Measurements from ENCODE around the gene NDUFV1. TPM values are rescaled to one million over a fixed set of nuclear protein-coding genes. Genes with fewer than 3 reads are reported as not detected.

Gene NDUFV1
- total and polyA plus RNA-seq, 2 of the 4 experiments (the other 2 are of a cell fraction) = 120 to 133 TPM

- no peak for TF ChIP-seq RCOR1 (IDR thresholded peaks at IDR 0.05; ENCODE audit: insufficient replicate concordance, low read length)
- TF ChIP-seq SMC3 (IDR thresholded peaks at IDR 0.05; ENCODE audit: low read depth, low read length) = peak; percentile 65
- TF ChIP-seq NFE2L2 (IDR thresholded peaks at IDR 0.05; ENCODE audit: low read depth, low read length) = peak; percentile 91
- TF ChIP-seq POLR2A (IDR thresholded peaks at IDR 0.05; ENCODE audit: low read depth, low read length) = peak; percentile 98
These were observed 23.2 kb upstream of the NDUFV1 start, which contains the start of gene GSTP1 (continued) for GRCh38 chr11:67583247-67584204.
